GM12878 (cell line): ENCODE results near the gene KCNJ14. TPM values are rescaled to one million over a fixed set of nuclear protein-coding genes. Genes with fewer than 3 reads are reported as not detected.

Experiments
- ASH2L ChIP-seq: fragments of 300-600, 200-600 bp; sonication (generic); IDR thresholded peaks from 2 replicates; pipeline ENCODE4 v1.6.1; 2017; ENCODE audit warnings: low read depth, mild to moderate bottlenecking, borderline replicate concordance
- CREM ChIP-seq: IDR thresholded peaks from 2 replicates; pipeline ENCODE4 v1.6.1; 2014; ENCODE audit warnings: antibody characterized with exemption, low read depth
- EZH2 ChIP-seq: IDR thresholded peaks from 2 replicates; pipeline ENCODE4 v1.6.1; 2012; ENCODE audit warnings: low read depth, mild to moderate bottlenecking, control low read depth, inconsistent platforms, low read length, borderline replicate concordance; ENCODE audit not compliant: control insufficient read depth
- NBN ChIP-seq: fragments of 450-650 bp; IDR thresholded peaks from 2 replicates; pipeline ENCODE4 v1.6.1; 2016
- NR2C1 ChIP-seq: fragments of 450-650 bp; IDR thresholded peaks from 2 replicates; pipeline ENCODE4 v1.6.1; 2017; ENCODE audit warnings: antibody characterized with exemption, mild to moderate bottlenecking, moderate library complexity
- PAX5 ChIP-seq: IDR thresholded peaks from 2 replicates; pipeline ENCODE4 v1.6.1; 2011; ENCODE audit warnings: low read depth, low read length, borderline replicate concordance
- POLR2AphosphoS5 ChIP-seq: IDR thresholded peaks from 2 replicates; pipeline ENCODE4 v1.6.1; 2011; ENCODE audit warnings: mild to moderate bottlenecking, low read length, inconsistent platforms
- RBBP5 ChIP-seq: fragments of 200-600 bp; sonication (generic); conservative IDR thresholded peaks from 2 replicates; pipeline ENCODE4 v1.6.1; 2016
- SMARCA5 ChIP-seq: fragments of 450-650 bp; IDR thresholded peaks from 2 replicates; pipeline ENCODE4 v1.6.1; 2017; ENCODE audit warnings: mild to moderate bottlenecking
- SRF ChIP-seq, 2 experiments: IDR thresholded peaks; 2 replicates each; pipeline ENCODE4 v1.6.1; 2011; ENCODE audit warnings: low read depth in 2 of 2, low read length in 2 of 2, mild to moderate bottlenecking in 1 of 2, moderate library complexity in 1 of 2
- SUPT20H ChIP-seq: IDR thresholded peaks from 2 replicates; pipeline ENCODE4 v1.6.1; 2011; ENCODE audit warnings: low read depth, mild to moderate bottlenecking, low read length, moderate library complexity, borderline replicate concordance; ENCODE audit not compliant: control insufficient read depth
- polyA plus RNA-seq, 11 experiments: library from polyadenylated mRNA; depleted of rRNA in 4 of 11; unstranded in 6 of 11; stranded (reverse) in 5 of 11; fragments of >200 nt; fragmentation: Nextera tagmentation in 4 of 11; fragmentation: Illumina TruSeq in 1 of 11; extraction: Ambion mirVana in 4 of 11; extraction: Trizol in 1 of 11; gene quantifications; 1 replicate in 1 of 11; 2 replicates in 10 of 11; pipeline versions ENCODE4 v1.2.1 to v1.2.3, GENCODE V29; 2011 to 2016; ENCODE audit warnings: inconsistent platforms in 2 of 11, missing spikeins in 2 of 11, low read depth in 1 of 11
- total RNA-seq, 4 experiments: library from RNA; depleted of rRNA in 3 of 4; stranded (reverse); fragments of >200 nt in 3 of 4; fragmentation: Illumina TruSeq in 1 of 4; extraction: Trizol in 1 of 4; gene quantifications; 2 replicates each; pipeline versions ENCODE4 v1.2.1 to v1.2.3, GENCODE V29; 2013 to 2021
- TF ChIP-seq, protein P1 (sequence below): fragments of 450-650 bp; IDR thresholded peaks from 2 replicates; pipeline ENCODE4 v1.6.1; 2017; ENCODE audit warnings: mild to moderate bottlenecking, moderate library complexity
- TF ChIP-seq, protein P2 (sequence below): fragments of 450-650 bp; IDR thresholded peaks from 2 replicates; pipeline ENCODE4 v1.6.1; 2017; ENCODE audit warnings: low read depth, mild to moderate bottlenecking, moderate library complexity
- TF ChIP-seq, protein P3 (sequence below): IDR thresholded peaks from 2 replicates; pipeline ENCODE4 v1.6.1; 2011; ENCODE audit warnings: low read depth, mild to moderate bottlenecking, low read length, moderate library complexity, borderline replicate concordance; ENCODE audit errors: extremely low read depth
- TF ChIP-seq, protein P4 (sequence below): fragments of 150-350 bp; IDR thresholded peaks from 2 replicates; pipeline ENCODE4 v1.6.1; 2016; ENCODE audit warnings: low read depth, low read length
- TF ChIP-seq, protein P5 (sequence below): fragments of 450-650 bp; formaldehyde crosslinking; IDR thresholded peaks from 2 replicates; pipeline ENCODE4 v1.4.0; 2022; ENCODE audit warnings: mild to moderate bottlenecking, moderate library complexity

Gene KCNJ14
- total and polyA plus RNA-seq, 10 of the 15 experiments (the other 5 are each of a cell fraction or from before 2014, with no cell fraction given) = 0.24 to 1.4 (median 0.42) TPM

DNA sequence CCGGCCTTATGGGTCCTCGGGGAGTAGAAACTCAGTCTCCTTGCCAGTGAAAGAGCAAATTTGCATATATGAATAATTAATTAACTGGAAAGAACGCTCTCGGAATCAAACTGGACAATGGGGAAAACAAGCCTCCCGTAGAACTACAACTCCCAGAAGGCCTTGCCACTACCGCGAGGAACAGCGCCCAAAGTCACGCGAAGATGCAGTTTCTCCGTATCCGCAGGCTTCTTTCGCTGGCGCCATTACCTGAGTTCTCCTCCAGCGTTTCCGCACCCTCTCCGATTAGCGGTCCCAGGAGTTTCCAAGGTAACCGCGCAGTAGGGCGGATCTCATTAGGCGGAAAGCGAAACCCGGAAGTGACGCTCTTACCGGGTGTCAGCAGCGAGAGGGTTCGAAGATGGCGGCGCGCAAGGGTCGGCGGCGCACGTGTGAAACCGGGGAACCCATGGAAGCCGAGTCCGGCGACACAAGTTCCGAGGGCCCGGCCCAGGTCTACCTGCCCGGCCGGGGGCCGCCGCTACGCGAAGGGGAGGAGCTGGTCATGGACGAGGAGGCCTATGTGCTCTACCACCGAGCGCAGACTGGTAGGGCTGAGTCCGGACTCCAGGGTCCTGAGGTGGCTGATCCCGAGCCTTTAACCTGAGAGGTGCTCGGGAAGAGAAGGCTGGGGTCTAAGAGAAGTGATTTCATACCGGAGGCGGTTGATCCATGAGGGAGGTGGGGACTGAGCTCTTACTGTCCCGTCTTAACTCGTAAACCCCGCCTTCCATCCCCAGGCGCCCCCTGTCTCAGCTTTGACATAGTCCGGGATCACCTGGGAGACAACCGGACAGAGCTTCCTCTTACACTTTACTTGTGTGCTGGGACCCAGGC lies 9.5 kb upstream of the KCNJ14 start, which contains the start of gene GRWD1 (continued):
- TF ChIP-seq, protein P1, sequence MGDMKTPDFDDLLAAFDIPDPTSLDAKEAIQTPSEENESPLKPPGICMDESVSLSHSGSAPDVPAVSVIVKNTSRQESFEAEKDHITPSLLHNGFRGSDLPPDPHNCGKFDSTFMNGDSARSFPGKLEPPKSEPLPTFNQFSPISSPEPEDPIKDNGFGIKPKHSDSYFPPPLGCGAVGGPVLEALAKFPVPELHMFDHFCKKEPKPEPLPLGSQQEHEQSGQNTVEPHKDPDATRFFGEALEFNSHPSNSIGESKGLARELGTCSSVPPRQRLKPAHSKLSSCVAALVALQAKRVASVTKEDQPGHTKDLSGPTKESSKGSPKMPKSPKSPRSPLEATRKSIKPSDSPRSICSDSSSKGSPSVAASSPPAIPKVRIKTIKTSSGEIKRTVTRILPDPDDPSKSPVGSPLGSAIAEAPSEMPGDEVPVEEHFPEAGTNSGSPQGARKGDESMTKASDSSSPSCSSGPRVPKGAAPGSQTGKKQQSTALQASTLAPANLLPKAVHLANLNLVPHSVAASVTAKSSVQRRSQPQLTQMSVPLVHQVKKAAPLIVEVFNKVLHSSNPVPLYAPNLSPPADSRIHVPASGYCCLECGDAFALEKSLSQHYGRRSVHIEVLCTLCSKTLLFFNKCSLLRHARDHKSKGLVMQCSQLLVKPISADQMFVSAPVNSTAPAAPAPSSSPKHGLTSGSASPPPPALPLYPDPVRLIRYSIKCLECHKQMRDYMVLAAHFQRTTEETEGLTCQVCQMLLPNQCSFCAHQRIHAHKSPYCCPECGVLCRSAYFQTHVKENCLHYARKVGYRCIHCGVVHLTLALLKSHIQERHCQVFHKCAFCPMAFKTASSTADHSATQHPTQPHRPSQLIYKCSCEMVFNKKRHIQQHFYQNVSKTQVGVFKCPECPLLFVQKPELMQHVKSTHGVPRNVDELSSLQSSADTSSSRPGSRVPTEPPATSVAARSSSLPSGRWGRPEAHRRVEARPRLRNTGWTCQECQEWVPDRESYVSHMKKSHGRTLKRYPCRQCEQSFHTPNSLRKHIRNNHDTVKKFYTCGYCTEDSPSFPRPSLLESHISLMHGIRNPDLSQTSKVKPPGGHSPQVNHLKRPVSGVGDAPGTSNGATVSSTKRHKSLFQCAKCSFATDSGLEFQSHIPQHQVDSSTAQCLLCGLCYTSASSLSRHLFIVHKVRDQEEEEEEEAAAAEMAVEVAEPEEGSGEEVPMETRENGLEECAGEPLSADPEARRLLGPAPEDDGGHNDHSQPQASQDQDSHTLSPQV = no peak
- TF ChIP-seq CREM = peak; percentile 97
- TF ChIP-seq PAX5 = no peak
- no peak for TF ChIP-seq SUPT20H
- TF ChIP-seq ASH2L = peak; percentile 59; the same call in 1 of the 2 replicates
- TF ChIP-seq SMARCA5 = no peak
- TF ChIP-seq, protein P2, sequence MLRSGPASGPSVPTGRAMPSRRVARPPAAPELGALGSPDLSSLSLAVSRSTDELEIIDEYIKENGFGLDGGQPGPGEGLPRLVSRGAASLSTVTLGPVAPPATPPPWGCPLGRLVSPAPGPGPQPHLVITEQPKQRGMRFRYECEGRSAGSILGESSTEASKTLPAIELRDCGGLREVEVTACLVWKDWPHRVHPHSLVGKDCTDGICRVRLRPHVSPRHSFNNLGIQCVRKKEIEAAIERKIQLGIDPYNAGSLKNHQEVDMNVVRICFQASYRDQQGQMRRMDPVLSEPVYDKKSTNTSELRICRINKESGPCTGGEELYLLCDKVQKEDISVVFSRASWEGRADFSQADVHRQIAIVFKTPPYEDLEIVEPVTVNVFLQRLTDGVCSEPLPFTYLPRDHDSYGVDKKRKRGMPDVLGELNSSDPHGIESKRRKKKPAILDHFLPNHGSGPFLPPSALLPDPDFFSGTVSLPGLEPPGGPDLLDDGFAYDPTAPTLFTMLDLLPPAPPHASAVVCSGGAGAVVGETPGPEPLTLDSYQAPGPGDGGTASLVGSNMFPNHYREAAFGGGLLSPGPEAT = peak; percentile 93
- TF ChIP-seq NBN = peak; percentile 74; the same call in 1 of the 2 replicates
- TF ChIP-seq EZH2 = no peak
- peak; percentile 84 for TF ChIP-seq POLR2AphosphoS5
- TF ChIP-seq, protein P3, sequence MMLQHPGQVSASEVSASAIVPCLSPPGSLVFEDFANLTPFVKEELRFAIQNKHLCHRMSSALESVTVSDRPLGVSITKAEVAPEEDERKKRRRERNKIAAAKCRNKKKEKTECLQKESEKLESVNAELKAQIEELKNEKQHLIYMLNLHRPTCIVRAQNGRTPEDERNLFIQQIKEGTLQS = no peak
- TF ChIP-seq NR2C1 = peak; percentile 60
- no peak for TF ChIP-seq RBBP5
- TF ChIP-seq SRF (IDR thresholded peaks at IDR 0.05; ENCODE audit: low read depth in 2 of 2, low read length in 2 of 2) = no peak
- TF ChIP-seq, protein P4, sequence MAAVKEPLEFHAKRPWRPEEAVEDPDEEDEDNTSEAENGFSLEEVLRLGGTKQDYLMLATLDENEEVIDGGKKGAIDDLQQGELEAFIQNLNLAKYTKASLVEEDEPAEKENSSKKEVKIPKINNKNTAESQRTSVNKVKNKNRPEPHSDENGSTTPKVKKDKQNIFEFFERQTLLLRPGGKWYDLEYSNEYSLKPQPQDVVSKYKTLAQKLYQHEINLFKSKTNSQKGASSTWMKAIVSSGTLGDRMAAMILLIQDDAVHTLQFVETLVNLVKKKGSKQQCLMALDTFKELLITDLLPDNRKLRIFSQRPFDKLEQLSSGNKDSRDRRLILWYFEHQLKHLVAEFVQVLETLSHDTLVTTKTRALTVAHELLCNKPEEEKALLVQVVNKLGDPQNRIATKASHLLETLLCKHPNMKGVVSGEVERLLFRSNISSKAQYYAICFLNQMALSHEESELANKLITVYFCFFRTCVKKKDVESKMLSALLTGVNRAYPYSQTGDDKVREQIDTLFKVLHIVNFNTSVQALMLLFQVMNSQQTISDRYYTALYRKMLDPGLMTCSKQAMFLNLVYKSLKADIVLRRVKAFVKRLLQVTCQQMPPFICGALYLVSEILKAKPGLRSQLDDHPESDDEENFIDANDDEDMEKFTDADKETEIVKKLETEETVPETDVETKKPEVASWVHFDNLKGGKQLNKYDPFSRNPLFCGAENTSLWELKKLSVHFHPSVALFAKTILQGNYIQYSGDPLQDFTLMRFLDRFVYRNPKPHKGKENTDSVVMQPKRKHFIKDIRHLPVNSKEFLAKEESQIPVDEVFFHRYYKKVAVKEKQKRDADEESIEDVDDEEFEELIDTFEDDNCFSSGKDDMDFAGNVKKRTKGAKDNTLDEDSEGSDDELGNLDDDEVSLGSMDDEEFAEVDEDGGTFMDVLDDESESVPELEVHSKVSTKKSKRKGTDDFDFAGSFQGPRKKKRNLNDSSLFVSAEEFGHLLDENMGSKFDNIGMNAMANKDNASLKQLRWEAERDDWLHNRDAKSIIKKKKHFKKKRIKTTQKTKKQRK = no peak
- TF ChIP-seq, protein P5, sequence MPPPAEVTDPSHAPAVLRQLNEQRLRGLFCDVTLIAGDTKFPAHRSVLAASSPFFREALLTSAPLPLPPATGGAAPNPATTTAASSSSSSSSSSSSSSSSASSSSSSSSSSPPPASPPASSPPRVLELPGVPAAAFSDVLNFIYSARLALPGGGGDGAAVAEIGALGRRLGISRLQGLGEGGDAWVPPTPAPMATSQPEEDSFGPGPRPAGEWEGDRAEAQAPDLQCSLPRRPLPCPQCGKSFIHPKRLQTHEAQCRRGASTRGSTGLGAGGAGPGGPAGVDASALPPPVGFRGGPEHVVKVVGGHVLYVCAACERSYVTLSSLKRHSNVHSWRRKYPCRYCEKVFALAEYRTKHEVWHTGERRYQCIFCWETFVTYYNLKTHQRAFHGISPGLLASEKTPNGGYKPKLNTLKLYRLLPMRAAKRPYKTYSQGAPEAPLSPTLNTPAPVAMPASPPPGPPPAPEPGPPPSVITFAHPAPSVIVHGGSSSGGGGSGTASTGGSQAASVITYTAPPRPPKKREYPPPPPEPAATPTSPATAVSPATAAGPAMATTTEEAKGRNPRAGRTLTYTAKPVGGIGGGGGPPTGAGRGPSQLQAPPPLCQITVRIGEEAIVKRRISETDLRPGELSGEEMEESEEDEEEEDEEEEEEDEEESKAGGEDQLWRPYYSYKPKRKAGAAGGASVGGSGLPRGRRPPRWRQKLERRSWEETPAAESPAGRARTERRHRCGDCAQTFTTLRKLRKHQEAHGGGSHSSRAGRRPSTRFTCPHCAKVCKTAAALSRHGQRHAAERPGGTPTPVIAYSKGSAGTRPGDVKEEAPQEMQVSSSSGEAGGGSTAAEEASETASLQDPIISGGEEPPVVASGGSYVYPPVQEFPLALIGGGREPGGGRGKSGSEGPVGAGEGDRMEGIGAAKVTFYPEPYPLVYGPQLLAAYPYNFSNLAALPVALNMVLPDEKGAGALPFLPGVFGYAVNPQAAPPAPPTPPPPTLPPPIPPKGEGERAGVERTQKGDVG (CRISPR knock-in tag) = no peak
